NCI-H2196 (cell line): Measurements from ENCODE around the gene TNFSF15.

Experiments
- DNase-seq: peaks from one replicate; lab custom pipeline; 2025; ENCODE audit not compliant: unreplicated experiment; lab: John Stamatoyannopoulos, UW

Gene TNFSF15

GRCh38 chr9:114805670-114806525 is at the start of gene TNFSF15:
TNFSF15 (minus strand) TSS chr9:114806039; CDS start chr9:114806012, 27 bp downstream.
- DNase-seq = peak; percentile 61

GRCh38 chr9:114855488-114855887 is 49.6 kb upstream of the TNFSF15 start:
- no peak for DNase-seq

GRCh38 chr9:114854736-114855355 is 49.0 kb upstream of the TNFSF15 start:
- DNase-seq = no peak

- DNase-seq = no peak
Measured at GRCh38 chr9:114853071-114853855, 47.4 kb upstream of the TNFSF15 start.

- DNase-seq = no peak
Measured at GRCh38 chr9:114852050-114852594, 46.3 kb upstream of the TNFSF15 start.

GRCh38 chr9:114851306-114851705 is 45.5 kb upstream of the TNFSF15 start:
- DNase-seq = no peak

GRCh38 chr9:114850871-114851270 is 45.0 kb upstream of the TNFSF15 start:
- no peak for DNase-seq

GRCh38 chr9:114849450-114849849 is 43.6 kb upstream of the TNFSF15 start:
- no peak for DNase-seq

GRCh38 chr9:114847492-114848417 is 41.9 kb upstream of the TNFSF15 start:
- DNase-seq = no peak

- no peak for DNase-seq
Measured at GRCh38 chr9:114845373-114845772, 39.5 kb upstream of the TNFSF15 start.

- no peak for DNase-seq
Measured at GRCh38 chr9:114844766-114845165, 38.9 kb upstream of the TNFSF15 start.

- DNase-seq = no peak
Measured at GRCh38 chr9:114837923-114838322, 32.1 kb upstream of the TNFSF15 start.

GRCh38 chr9:114836769-114837168 is 30.9 kb upstream of the TNFSF15 start:
- DNase-seq = no peak

GRCh38 chr9:114834386-114834785 is 28.5 kb upstream of the TNFSF15 start:
- DNase-seq = no peak

- peak; percentile 18 for DNase-seq
Measured at GRCh38 chr9:114830546-114830945, 24.7 kb upstream of the TNFSF15 start.

- DNase-seq = no peak
Measured at GRCh38 chr9:114829574-114830440, 24.0 kb upstream of the TNFSF15 start.

- no peak for DNase-seq
Measured at GRCh38 chr9:114828303-114828650, 22.4 kb upstream of the TNFSF15 start.

- no peak for DNase-seq
Measured at GRCh38 chr9:114827641-114828302, 21.9 kb upstream of the TNFSF15 start.

- DNase-seq = no peak
Measured at GRCh38 chr9:114826431-114826830, 20.6 kb upstream of the TNFSF15 start.
